Stimulated activated CD8-positive, alpha-beta memory T cell treated with anti-CD3 and anti-CD28 coated beads, Interleukin-15, amount 100 ng/mL, for 4 hours (primary cell): ENCODE data around the gene TSPAN6.

Experiments used
- DNase-seq, 2 donors: peaks; one replicate each; pipeline ENCODE4 v3.0.0-alpha.2; 2020; ENCODE audit warnings: low read depth in 2 of 2

The TSPAN6 gene, protein sequence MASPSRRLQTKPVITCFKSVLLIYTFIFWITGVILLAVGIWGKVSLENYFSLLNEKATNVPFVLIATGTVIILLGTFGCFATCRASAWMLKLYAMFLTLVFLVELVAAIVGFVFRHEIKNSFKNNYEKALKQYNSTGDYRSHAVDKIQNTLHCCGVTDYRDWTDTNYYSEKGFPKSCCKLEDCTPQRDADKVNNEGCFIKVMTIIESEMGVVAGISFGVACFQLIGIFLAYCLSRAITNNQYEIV

DNA sequence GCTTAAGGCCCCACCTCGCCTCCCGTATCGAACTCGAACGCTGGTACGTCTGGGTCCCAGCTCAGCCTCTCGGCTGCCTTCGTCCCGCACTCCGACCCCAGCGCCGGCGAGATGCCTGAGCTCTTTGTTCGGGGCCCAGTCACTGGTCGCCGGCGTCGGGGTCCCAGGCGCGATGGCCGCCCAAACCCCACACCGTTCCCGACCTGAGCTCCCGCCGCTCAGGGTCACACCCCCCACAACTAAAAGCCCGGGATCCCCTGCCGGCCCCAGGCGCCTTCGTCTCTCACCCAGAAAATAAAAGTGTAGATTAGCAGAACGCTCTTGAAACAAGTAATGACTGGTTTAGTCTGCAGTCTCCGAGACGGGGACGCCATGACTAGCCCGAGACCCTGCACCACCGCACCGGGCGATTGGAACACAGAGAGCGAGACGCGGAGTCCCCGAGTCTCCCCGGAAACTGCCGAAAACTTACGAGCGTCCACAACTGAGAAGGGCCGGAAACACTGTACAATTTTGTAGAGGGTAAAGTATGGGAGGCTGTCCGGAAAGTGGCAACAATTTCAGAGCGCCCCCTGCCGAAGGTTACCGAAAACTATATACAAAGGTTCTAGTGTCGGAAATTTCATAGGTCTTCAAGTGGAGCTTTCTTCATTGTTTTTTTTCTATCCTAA lies at the start of gene TSPAN6:
Gene TSPAN6 (minus strand): TSS at position 486 of the 671 bp plus-strand sequence. CDS start 112 bp downstream, at position 374.
- peak; percentile 28 to 29 for DNase-seq

DNA sequence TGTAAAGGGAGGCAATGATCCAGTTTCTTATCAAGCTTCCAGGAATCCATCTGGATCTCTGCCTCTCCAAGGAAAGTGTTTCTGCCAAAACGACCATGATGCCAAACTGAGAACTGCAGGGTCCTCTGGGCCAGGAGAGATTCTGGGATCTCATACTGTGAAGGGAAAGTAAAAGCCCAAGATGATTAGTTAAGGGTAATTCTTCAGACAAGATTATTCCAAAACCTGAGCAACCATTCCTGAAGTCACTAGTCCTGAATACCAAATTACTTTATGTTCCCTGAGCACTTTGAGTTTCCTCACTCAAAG lies 49.3 kb upstream of the TSPAN6 start:
- no peak for DNase-seq

DNA sequence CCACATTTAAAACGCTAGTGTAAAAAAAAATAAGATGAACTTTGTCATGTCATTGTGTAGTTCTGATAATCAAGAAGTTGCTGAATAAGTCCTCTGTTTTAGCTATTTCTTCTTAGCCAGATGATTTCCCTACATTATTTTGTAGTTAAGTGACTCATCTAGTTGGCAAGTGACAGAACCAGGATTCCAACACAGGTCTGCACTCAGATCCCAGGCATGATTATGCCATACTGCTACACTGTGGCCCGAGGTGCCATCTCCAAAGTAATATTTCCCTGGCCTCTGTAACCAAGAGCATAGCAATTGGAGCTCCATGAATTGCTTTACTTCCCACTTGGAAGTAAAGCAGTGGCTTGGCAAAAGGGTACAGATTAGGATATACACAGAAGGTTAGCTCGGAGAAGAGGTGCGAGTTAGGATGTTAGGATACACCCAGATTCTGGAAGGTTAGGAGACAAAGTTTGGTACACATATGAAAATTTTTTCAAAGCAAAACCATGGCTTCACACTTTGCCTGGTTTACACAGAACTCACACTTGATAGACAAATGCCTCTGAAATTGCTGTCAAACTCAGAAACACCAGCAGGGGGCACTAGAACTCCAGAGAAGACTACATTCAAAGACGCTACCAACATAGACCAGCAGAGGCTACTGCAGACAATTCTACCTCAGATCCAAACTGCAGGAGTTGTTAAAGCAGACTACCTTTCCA lies 48.8 kb upstream of the TSPAN6 start:
- peak in 1 of 2 donors; percentile 10 for DNase-seq

DNA sequence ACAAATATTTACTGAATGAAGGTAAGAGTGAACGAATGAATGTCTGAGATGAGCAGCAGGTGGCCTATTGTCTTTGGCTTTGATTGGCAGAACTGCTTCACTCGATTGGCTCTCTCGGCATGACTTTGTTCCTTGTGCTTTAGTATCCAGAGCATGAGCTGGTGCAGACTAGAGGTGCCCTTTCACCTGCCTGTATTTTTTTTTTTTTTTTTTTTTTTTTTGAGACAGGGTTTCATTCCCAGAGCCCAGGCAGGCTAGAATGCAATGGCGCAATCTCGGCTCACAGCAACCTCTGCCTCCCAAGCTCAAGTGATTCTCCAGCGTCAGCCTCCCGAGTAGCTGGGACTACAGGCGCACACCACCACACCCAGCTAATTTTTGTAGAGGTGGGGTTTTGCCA lies 46.3 kb upstream of the TSPAN6 start:
- no peak for DNase-seq

DNA sequence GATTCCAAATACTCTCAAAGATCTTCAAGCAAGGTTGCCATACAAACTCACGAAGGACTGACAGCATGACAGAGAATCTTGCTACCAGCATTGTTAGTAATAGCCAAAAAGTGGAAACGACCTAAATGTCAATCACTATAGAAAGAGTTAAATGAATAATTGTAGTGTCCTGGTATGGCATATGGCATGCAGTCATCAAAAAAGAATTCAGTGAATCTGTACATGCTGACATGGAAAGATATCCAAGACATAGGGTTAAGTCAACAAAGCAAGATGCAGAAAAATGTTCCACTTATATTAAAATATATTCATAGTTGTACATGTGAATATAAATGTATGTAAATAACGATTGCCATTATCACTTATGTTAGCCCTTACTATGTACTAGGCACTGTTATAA lies 45.0 kb upstream of the TSPAN6 start:
- no peak for DNase-seq

DNA sequence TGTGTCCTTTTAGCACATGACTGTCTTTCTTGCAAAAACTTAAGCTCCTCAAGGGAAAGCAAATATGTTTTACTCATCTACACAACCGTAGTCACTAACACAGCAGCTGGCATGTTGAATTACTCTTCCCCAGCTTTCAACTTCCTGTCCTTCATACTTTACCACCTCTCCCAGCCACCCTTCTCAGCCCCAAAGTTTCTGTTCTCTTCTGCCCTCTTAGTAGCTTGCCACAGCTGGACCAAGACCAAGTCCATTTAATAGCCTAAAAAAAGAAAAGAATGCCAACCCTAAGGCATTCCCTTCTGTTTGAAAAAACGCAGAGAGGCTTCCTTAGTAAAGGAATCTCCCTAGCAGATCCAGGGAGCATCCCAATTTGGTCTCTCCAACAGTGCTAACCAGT lies 44.1 kb upstream of the TSPAN6 start:
- no peak for DNase-seq

DNA sequence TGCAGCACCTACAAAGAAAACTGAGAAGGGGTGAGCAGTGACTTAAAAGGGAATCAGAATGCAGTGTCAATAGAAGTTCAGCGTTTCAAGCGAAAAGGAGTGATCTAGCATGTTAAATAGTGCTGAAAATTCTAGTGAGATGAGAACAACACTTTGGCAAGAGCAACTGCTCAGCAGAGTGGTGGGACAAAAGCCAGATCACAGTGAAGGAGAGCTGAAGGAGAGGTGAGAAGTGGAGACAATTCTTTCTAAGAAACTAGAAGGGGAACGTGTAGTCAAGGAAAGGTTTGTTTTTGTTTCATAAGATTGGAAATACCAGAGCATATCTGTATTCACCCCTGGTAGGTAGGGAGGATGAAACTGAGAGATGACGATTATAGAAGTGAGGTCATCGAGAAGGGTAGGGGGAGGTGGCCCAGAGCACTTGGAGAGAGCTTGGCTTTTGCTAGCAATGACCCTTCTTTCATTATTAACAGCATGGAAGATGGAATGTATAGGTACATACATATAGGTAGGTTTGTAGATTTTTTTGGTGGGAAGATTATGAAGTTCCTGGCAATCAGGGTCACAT lies 41.1 kb upstream of the TSPAN6 start:
- DNase-seq, result no peak

DNA sequence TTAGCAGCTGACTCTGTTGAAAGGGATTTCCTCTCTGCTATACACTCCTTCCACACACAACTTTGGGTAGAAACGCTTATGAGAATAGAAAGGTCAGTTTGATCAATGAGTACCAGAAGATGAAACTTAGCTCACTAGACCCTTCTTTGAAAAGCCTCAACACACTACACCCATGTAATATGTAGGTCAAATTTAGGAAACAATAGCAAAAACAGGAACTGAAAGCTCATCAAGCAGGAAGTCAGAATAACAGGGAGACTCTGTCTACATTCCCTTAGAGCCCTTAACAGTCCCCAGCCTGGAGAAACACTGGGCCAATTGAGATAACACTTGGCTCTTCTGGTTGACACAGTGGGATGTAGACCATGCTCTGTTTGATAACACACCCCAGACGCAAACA lies 38.1 kb upstream of the TSPAN6 start:
- no peak for DNase-seq

DNA sequence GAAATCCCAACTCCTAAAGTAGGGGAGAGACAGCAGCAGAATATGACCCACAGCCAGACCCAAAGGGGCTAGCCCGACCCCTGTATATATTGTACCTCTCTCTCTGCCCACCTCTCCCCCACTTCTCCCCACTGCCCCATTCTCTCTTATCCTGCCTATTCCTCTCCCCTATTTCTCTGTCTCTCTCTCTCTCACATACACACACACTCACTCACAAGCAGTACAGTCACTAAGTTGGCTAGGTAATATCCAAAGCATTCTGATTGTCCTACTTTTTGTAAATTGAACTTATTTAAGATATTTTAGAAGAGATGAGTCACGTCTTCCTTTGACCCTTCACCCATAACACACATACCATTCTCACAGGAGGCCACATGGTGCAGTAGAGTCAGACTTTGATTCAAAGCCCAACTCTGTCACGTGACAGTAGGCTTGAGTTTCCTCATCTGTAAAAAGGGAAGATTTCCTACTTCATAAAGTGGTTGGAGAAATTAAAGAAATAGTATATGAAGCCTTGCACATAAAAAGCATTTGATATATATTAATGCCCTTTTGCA lies 36.9 kb upstream of the TSPAN6 start:
- DNase-seq, result no peak

DNA sequence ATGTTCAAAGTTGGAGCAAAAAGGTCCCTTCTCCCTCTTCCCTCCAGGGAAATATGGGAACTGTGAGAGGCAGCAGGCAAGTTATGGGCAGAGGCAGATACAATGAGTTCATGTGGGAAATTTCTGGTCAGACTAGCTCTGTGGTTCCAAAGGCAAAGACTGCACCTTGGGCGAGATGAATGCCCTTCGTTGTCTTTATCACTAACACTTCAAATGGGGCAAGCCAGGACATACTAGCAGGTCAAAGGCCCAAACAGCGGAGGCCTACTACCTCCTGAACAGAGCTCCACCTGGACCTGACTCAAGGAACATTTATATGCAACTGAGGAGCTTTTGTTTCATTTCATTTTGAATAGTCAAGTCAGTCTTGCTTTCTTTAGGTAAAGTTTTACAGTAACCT lies 36.4 kb upstream of the TSPAN6 start:
- no peak for DNase-seq

DNA sequence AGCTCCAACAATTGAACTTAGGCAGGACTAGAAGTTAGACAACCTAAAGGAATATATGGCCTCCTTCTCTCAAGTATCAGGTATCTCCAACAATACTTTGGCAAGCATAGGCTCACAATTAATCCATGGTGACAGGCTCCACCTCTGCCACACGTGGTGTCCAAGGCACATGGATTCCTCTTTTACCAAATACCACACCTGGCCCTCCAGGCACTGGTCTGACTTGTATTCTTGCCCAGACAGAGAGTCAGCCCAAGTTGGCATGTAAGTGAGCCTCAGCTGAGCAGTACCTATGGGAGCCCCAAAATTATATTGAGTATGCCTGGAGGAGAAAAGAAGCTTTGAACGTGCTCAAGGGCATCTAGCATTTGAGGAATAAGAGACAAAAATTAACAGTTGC lies 27.0 kb upstream of the TSPAN6 start:
- DNase-seq, result no peak

DNA sequence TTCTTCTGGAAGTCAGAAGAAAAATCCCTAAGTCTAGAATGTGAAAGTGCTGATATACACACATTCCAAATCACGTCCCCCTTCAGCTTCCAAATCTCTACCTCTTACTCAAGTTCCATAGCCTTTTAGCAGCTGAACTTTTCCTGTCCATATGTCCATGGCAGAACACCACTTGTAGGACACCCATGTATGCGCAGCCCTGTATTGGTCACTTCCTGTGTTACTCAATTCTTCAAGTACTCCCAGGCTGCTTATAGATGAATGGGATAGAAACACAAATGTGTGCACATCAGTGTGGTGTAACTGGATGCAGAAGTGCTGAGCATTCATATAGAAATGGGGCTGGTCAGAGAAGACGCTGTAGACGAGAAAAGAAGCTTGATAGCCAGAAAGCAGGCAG lies 26.2 kb upstream of the TSPAN6 start:
- DNase-seq, result no peak

DNA sequence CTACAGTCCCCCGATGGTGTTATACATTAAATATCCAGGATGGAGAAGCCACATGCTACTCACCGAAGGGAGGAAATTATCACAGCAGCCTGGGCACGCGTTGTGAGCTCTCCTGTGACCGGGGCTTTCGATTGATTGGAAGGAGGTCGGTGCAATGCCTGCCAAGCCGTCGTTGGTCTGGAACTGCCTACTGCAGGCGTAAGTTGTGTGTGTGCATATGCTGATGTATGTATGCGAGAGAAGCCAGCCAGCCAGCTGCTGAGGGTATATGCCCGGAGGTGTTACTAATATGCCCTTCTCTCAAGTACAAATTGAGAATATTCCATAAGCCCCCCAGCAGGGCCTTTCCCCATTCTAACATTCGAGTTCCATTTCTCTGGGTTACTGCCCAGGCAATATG lies 25.6 kb upstream of the TSPAN6 start:
- no peak for DNase-seq

DNA sequence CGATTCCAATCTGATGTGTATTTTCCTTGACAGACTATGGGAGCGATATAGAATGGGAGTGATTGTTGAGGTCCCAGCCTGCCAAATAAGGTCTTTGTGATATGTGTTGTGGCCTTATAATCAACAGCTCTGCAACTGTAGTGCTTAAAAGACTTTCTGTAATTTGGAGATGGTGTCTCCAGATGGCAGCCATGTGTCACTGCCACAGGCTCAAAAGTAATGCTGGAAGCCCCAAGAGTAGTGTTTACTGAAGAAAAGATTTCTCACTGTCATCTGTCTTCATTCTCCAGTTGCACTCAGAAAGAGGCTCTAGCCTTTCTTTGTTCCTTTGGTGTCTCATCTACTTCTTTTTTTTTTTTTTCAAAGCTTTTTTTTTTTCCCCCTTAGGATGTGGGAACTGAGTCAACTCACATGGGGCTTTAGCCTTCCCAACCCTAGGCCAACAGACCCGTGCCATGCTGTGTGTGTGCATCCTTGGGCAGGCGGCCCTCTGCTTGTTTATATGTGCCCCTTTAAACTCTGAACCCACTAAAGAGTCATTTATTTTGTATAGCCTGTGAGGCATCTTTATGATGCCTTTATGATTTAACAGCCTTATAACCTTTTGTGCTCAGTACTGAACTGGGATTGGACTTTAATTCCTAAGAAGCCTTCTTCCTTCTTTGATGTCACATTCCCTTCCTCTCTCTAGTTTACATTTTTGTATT lies 23.0 kb upstream of the TSPAN6 start:
- DNase-seq, result no peak

DNA sequence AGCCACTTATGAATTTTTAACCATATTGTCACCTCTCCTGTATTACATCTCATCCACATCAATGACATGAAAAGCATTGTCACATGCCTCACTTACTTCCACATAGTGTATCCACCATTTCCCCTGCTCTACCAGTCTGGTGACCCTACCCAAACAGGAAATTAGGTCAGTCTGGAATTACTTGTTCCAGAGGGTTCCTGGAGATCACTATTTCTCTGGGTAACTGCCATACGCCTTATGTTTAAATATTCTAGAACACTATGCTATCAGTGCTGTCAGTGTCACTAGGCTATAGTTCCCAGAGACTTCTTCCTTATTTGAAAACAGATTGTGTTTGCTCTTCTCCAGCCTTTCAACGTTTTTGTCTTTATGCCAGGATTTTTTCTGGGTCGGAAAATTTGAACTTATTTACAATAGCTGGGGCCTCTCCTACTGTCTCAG lies 22.4 kb upstream of the TSPAN6 start:
- DNase-seq, result no peak

DNA sequence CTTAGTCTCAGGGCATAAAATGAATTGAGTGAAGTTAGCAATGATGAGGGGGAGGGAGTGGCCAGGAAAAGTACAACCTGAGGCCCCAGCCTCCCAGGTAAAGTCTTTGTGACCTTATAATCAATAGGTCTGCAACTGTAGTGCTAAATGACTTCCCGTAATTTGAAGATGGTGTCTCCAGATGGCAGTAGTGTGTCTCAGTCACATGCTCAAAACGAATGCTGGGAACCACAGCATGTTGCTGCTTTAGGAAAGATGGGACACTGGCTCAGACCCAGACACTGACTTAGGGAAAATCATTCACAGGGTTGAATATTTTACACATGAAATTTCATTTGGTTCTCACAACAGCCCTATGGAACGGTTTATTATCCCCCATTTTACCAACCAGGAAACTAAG lies 17.7 kb upstream of the TSPAN6 start:
- no peak for DNase-seq

DNA sequence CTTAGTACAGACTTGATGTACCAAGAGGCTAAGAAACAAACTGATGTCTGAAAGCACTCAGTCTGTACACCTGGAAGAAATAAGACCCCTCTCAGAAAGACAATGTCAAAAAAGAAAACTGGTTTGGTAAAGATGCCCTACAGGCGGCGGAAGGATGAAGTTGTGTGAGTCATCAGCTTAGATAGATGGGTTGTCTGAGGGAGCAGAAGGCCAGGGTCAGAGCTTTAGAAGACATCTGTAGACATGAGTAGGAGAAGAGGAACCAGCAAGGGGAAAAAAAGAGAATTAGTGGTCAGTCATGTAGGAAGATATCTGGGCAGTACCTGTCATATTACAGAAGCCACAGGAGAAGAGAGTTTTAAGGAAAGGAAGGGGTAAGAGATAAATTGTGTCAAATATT lies 15.7 kb upstream of the TSPAN6 start:
- DNase-seq, result no peak

DNA sequence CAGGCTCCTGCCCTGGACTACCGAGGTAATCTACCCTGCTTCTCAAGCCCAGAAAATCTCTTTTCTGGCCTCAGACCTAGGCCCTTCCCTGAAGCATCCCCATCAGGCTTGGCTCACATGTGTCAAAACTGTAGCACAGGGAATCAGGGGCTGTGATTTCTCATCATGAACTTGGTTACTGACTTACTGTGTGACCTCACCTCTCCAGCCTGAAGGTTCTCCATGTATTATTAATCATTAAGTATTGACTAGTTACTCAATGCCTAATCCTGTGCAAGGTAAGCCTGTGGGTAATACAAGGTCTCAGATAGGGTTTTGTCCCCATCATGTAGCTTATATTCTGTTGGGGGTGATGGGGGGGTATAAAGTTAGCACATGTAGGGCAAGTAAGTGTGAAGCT lies 14.2 kb upstream of the TSPAN6 start:
- no peak for DNase-seq

DNA sequence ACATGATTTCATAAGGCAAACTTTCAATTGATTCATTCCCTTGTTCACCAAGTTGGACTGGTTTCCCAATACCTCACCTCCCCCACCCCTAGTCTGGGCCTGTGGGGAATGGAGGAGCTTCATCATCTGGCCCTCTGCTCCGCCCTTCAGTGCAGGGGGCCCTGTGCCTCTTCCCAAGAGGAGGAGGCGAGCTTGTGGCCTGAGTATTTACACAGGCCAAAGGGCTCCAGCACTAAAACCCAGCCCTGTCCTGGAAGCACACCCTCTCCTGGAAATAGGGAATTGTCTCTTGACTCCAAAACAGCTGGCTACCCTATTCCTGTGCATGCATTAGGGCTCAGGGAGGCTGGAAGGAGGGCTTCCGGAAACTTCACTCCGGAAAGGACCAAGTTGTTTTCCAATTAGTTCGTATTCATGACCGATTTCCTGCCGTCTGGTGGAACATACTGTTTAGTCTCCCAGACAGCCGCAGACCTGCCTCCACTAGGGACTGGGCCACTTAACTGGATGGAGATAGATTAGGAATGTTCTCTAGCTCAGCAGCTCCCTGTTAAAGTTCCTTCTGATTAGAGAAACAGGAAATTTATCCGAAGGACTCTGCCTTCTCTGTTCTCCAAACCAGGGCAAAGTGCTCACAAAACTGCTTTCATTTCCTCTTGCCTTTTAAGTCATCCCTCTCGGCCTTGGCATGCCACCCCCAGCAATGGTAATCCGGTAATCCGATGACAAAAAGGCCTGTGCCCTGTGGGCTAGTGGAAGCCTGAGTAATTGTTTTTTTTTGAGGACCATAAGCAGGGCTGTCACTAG lies 13.1 kb upstream of the TSPAN6 start:
- no peak for DNase-seq

DNA sequence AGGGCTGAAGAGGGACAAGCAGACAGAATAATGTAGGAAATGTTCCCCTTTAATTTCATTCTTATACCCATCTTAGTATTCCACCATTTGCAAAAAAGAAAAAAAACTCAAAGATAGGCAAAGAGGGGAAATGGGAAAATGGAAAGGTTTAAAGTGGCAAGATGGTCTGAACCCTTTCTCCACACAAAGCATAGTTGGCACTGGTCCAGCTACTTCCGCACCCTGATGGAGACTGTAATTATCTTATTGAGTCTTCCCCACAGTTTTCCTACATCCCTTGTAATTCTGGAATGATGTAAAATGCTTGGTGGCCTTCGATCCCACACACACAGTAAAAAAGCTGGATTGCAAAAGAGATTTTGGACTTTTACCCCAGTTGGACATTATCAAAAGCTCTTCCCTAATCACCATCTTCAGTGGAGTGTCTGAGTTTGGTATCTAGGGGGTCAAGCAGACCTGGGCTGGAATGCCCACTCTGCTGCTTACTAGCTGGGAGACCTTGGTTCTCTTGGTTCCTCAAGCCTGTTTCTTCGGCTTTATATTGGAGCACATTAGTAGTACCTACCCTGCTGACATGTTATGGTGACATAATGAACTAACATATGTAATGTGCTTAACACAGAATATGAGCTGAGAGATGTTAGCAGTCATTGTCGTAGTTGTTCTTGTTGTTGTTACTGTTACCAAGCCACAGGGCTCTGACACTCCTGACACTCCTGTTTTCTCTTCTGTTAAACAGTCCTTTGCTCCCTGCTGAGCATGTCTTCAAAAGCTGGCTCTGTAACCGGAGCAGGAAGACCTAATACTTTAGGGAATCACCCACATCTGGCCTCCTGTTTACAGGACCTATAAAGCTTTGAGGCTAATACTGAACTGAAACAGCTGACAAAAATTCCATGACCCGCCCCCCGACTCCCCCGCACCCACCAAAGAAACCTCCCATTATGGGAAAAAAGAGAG lies 12.1 kb upstream of the TSPAN6 start:
- no peak for DNase-seq
